NCI-H1694 (cell line): ENCODE results near the gene ZNF273.
A peak's percentile ranks its signal among the peaks of the same experiment; 100 is the strongest.

Experiments
- DNase-seq: peaks from one replicate; lab custom pipeline; 2025; lab: John Stamatoyannopoulos, UW

Gene ZNF273

GRCh38 chr7:64876792-64877713, 26.0 kb upstream of the ZNF273 start:
- DNase-seq = peak; percentile 43

DNA sequence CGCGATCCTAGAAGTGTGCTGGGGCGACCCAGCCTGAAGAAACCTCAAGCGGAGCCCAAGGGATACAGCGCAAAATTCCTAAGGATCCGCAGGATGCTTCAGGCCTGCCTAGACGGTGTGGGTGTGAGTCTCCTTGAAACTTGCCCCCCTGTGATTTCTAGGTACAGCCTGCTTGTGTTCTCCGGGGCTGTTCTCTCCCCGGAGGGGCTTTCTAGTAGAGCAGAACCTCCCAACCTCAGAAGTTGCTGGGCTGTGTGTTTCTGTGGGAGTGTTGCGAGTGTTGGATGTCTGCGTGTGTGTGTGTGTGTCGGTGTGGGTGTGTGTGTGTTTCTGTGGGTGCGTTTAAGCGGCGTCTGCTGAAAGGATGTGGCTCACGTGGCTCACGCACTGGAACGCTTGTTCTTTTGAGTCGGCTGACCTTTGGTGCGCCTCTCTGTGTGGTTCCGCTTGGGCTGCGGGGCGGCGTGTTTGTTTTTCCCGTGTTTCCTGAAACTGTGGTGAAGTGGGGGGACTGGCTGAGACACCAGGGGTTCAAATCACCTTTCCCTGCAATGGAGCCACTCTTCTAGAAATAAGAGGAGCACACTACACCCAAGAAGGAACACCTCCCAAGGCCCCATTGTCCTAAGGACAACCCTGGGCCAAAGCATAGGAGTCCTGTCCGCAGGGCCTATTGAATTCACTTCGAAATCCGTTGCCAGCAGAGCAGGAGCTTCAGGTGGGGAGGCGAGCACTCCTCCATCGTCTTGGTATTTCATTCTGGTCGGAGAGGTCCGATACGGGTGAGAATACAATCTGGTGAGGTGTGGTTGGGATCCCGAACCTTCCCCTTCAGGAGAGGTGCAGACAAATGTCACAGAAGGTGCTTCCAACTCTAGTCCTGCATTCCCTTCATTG, 25.1 kb upstream of the ZNF273 start:
- no peak for DNase-seq

DNA sequence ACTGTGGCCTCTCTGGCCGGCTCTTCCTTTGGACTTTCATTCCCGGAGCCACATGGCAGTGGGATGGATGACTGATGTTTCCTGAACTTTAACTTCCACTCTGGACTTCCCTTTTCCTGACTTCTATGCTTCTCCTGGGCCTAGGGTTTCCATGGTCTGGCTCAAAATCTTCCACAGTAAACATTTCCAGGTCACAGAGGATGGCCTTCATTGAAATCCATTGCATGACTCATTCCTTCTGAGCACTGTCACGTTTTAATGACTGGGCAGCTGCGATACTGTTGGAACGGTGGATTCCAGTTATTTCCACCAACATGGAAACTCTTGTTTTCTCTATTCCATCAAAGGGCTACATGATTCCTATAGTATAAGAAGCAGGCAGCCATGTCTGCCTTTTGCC, 24.4 kb upstream of the ZNF273 start:
- no peak for DNase-seq

- DNase-seq = no peak
Measured at GRCh38 chr7:64879086-64879730, 23.9 kb upstream of the ZNF273 start.

- no peak for DNase-seq
Measured at GRCh38 chr7:64879800-64880199, 23.3 kb upstream of the ZNF273 start.

DNA sequence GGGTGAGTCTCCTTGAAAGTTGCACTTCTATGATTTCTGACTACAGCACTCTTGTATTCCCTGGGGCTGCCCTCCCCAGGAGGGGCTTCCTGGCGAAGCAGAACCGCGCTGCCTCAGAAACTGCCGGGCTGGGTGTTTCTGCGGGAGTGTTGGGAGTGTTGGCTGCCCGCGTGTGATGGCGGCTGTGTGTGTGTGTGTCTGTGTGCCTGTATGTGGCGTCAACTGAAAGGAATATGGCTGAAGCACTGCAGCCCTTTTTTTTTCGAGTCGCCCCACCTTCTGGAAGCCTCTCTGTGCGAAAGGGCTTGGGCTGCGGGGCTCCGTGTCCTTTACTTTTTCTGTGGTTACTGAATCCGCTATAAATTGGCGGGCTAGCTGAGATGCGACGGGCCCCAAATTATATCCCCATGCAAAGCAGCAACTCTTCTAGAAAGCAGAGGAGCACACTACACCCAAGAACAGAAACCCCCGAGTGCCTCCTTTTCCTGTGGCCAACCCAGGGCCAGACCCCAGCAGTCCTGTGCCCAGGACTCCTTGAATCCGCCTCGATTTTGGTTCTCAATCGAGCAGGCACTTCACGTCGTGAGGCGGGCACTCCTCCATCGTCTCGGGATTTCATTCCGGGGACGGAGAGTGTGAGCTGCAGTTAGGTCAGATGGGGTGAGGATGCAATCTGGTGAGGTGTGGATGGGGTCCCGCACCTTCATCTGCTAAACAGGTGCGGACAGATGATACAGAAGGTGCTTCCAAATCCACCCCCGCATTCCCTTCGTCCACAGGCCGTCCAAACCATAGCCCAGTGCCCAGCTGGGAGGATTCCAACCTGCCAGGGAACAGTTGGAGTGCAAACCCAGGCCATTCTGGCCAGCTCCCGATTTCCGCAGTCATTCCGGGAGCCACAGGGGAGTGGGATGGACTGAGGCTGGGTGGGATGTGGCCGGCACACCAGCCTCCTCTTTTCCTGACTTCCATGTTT, 22.5 kb upstream of the ZNF273 start:
- DNase-seq = no peak

DNA sequence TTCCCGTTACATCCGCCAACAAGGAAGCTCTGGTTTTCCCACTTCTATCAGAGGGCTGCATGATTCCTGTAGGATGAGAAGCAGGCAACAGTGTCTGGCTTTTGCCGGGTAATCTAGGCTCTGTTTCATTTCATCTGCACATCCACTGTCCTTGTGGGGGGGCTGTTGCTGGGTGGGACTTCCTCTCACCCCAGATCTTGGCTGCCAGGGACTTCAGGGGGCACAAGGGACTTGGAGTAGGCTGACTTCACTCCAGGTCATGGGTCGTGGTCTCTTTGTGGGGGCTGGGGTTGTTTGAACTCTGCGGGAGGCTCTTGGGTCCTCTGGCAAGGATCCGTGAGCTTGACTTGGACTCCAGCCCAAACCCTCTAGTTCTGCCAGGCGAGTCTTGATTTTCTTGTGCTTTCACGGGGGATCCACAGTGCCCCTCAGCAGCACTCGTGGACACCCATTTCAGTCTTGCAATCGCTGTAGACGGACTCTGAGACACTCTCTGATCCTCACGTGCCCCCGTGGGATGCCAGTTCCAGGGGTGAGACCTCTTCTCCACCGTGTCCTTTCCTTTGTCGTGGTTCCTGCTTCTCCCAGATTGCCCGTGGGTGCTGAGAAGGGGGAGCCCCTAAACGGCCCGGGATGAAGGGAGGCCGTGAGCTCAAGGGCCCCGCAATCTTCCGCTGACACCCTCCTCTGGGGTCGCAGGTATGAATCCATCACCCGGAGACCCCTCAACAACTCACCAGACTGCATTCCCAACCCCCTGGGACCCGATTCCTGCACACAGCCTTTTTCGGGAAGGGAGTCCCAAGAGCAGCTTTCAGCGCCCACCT, 21.4 kb upstream of the ZNF273 start:
- no peak for DNase-seq

- no peak for DNase-seq
Measured at GRCh38 chr7:64882341-64883112, 20.5 kb upstream of the ZNF273 start.

- no peak for DNase-seq
Measured at GRCh38 chr7:64883113-64883905, 19.8 kb upstream of the ZNF273 start.

GRCh38 chr7:64884085-64884912, 18.8 kb upstream of the ZNF273 start:
- no peak for DNase-seq

DNA sequence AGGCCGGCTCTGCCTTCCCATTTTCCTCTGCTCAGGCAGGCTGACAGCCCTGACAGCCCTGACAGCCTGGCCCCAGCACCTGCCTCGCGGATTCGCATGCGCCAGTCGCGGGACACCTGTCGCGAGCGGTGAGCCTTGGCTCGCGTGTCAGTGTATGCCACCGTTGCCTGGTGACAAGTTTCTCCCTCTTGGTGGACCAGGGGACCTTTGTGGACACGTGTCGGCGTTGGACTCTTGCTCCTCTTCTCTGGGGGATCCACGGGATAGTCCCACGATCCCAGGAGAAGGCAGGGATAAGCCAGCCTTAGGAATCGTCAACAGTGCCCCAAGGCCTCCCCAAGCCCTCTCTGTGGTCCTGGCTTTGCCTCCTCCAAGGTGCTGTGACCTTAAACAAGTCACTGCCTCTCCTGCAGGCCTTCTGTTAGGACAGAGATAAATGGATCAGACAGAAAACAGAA, 18.1 kb upstream of the ZNF273 start:
- no peak for DNase-seq

DNA sequence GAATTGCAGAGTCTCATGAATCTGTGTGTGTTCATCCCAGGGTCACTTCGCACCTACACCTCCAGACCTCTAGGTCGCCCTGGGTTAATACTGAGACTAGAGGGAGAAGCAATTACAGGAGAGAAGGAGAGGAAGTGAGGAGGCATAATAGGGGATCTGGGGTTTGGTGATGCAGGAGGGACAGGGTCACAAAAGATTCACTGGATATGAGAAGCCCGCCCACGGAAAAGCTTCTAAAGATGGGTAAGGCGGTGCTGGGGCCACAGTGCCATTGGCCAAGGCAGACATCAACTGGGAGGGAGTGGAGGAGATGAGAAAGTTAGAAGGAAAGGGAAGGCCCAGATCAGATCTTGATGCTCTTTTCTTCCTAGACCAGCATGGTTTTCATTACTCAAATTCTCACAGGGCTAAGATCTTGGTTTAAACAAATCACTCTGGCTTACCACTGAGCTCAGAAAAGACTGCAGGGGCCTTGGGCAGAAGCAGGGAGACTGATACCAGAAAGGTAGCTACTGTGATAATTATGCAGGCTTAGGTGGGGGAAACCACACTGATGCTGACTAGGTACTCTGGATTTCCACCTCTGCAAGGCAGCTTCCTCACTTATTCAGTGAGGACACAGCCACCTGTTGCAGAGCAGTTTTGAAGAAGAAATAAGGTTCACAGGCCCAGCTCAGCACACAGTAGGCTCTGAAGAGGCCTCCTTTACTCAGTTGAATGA, 17.4 kb upstream of the ZNF273 start:
- DNase-seq = no peak

DNA sequence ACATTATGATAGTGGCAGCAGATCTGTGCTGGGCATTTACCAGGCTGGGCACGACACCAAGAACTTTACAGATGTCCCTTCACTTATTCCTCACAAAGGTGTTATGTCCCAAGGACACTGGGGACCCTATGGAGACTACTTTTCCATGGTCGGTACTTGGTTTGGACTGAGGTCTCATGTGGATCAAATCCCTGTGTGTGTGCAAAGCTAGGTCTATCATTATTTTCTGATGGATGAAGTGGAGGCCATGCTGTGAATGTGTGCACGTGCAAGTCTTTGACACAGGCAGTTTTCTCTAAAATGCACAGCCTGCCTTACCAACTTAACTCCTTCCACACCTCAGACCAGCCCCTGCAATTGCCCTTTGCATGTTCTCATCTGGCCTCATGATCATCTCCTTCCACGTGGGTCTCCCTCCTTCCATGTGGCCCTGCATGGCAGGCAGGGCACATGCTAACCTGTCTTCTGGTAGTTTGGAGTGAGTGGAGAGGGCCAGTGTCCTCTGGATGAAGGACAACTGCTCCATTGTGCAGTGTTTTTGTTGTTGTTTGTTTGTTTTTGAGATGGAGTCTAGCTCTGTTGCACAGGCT, 16.0 kb upstream of the ZNF273 start:
- DNase-seq = no peak

GRCh38 chr7:64887756-64888508, 15.1 kb upstream of the ZNF273 start:
- DNase-seq = no peak

GRCh38 chr7:64888561-64888900, 14.5 kb upstream of the ZNF273 start:
- no peak for DNase-seq
